ENCODE data around the gene NUP210.

Gene NUP210

GRCh38 chr3:13419505-13420044 lies 547 bp downstream of the NUP210 start:
- DNase-seq (ENCODE audit: low read depth) = peak; percentile 63

GRCh38 chr3:13417166-13417947 lies 2.8 kb downstream of the NUP210 start:
- TF ChIP-seq CTCF (IDR thresholded peaks at IDR 0.05; ENCODE audit: insufficient read depth, low read depth, low read length, missing control alignments) = no peak
- H3K4me3 ChIP-seq (ENCODE audit: low read depth, low read length) = peak overlapping the region; percentile 94
- no peak for DNase-seq (ENCODE audit: low read depth)

More at GRCh38 chr3:13419505-13420044, 547 bp downstream of the NUP210 start:
- peak overlapping the region; percentile 94 for H3K4me3 ChIP-seq (ENCODE audit: low read depth, low read length)
- no peak for TF ChIP-seq CTCF (IDR thresholded peaks at IDR 0.05; ENCODE audit: insufficient read depth, low read depth, low read length, missing control alignments)

GRCh38 chr3:13415997-13416793 lies 3.9 kb downstream of the NUP210 start:
- peak; percentile 24 for DNase-seq (ENCODE audit: low read depth)
- H3K4me3 ChIP-seq (ENCODE audit: low read depth, low read length) = peak overlapping the region; percentile 94
- peak; percentile 37 for TF ChIP-seq CTCF (IDR thresholded peaks at IDR 0.05; ENCODE audit: insufficient read depth, low read depth, low read length, missing control alignments)

- peak overlapping the region; percentile 94 for H3K4me3 ChIP-seq (ENCODE audit: low read depth, low read length)
- no peak for TF ChIP-seq CTCF (IDR thresholded peaks at IDR 0.05; ENCODE audit: insufficient read depth, low read depth, low read length, missing control alignments)
- DNase-seq (ENCODE audit: low read depth) = no peak
Observed at GRCh38 chr3:13415236-13415986, 4.7 kb downstream of the NUP210 start.

- DNase-seq (ENCODE audit: low read depth) = peak; percentile 91
- TF ChIP-seq CTCF (IDR thresholded peaks at IDR 0.05; ENCODE audit: insufficient read depth, low read depth, low read length, missing control alignments) = no peak
- peak overlapping the region; percentile 94 for H3K4me3 ChIP-seq (ENCODE audit: low read depth, low read length)
Observed at GRCh38 chr3:13414040-13414729, 5.9 kb downstream of the NUP210 start.

All from GM12865 (cell line).